ENCODE data around the gene SCCPDH.

GRCh38 chr1:246792603-246793002 is 68.4 kb downstream of the SCCPDH start:
- TF ChIP-seq, protein P1, sequence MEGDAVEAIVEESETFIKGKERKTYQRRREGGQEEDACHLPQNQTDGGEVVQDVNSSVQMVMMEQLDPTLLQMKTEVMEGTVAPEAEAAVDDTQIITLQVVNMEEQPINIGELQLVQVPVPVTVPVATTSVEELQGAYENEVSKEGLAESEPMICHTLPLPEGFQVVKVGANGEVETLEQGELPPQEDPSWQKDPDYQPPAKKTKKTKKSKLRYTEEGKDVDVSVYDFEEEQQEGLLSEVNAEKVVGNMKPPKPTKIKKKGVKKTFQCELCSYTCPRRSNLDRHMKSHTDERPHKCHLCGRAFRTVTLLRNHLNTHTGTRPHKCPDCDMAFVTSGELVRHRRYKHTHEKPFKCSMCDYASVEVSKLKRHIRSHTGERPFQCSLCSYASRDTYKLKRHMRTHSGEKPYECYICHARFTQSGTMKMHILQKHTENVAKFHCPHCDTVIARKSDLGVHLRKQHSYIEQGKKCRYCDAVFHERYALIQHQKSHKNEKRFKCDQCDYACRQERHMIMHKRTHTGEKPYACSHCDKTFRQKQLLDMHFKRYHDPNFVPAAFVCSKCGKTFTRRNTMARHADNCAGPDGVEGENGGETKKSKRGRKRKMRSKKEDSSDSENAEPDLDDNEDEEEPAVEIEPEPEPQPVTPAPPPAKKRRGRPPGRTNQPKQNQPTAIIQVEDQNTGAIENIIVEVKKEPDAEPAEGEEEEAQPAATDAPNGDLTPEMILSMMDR (IDR thresholded peaks at IDR 0.05; ENCODE audit: low read depth, low read length) = no peak
- no peak for TF ChIP-seq EZH2phosphoT487 (IDR thresholded peaks at IDR 0.05; ENCODE audit: low read depth)
